ENCODE results near the gene CSNK1D.
A peak's percentile ranks its signal among the peaks of the same experiment; 100 is the strongest.

The CSNK1D gene

DNA sequence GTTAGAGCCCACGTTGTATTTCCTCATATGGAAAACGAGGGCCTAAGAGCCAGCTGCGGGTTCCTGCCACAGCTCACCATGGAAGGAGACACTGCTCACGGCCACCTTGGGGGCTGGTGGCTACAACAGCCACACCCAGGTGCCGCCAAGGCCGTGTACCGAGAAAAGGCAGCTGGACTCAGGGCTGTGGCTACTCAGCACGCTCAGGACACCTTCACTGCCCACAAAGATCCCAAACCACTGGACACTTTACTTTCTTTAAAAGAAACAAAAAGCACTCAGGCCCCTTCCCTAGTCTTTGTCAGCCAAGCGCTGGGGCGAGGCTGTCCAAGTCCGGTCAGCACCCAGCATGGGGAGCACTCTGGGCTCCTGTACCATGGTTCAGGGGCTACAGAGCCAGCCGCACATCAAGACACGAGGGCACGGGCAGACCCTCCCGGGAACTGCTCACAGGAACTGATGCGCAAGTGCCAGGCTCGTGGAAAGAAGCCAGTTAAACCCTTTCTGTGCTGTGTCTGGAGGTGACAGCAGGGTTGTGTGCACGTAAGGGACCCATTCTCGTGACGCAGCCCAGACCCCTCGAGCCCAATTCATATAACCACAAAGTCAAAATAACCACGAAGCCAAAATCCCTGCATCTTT lies 26.2 kb downstream of the CSNK1D start:
- no peak for DNase-seq (ENCODE audit: low read depth)
- TF ChIP-seq, protein P1, sequence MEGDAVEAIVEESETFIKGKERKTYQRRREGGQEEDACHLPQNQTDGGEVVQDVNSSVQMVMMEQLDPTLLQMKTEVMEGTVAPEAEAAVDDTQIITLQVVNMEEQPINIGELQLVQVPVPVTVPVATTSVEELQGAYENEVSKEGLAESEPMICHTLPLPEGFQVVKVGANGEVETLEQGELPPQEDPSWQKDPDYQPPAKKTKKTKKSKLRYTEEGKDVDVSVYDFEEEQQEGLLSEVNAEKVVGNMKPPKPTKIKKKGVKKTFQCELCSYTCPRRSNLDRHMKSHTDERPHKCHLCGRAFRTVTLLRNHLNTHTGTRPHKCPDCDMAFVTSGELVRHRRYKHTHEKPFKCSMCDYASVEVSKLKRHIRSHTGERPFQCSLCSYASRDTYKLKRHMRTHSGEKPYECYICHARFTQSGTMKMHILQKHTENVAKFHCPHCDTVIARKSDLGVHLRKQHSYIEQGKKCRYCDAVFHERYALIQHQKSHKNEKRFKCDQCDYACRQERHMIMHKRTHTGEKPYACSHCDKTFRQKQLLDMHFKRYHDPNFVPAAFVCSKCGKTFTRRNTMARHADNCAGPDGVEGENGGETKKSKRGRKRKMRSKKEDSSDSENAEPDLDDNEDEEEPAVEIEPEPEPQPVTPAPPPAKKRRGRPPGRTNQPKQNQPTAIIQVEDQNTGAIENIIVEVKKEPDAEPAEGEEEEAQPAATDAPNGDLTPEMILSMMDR (IDR thresholded peaks at IDR 0.05; ENCODE audit: insufficient read depth, low read depth, low read length, missing control alignments), result no peak
- H3K4me3 ChIP-seq (ENCODE audit: low read depth, low read length), result no peak overlapping the region

DNA sequence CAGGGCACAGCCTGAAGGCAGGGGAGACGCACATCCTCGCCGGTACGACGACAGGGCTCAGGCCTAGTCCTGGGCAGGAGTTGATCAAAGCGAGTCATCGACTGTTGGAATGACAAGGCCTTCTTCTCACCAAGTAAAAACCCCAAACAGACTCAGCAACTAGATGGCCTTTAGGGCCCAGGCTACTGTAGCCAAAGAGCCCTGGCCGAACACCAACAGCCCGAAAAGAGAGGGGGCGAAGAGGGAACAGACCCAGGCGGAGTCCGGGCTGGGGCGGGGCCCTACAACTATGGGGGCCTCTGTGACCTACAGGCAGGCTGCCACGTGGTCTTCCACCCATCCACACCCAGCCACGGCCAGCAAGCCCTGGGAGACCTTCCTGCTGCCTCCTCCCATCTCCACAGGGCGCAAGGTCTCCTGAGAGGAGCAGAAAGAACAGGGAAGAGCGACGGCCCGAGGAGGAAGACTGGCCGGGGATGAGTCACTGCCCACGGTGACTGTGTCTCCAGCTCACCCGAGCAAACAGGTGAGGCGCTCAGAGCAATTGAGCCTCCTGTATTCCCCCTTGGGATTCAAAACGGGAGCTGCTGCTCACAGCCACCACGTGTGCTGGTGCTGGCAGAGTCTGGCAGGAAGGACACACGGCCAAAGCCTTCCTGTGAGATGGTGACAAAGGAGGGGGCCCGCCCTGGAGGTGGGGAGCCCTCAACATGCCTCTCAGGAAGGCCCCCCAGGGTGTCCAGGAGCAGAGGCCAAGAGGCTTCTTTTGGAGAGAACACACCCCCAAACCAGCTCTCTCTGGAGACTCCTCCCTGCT lies 26.9 kb downstream of the CSNK1D start:
- no peak for DNase-seq (ENCODE audit: low read depth)

DNA sequence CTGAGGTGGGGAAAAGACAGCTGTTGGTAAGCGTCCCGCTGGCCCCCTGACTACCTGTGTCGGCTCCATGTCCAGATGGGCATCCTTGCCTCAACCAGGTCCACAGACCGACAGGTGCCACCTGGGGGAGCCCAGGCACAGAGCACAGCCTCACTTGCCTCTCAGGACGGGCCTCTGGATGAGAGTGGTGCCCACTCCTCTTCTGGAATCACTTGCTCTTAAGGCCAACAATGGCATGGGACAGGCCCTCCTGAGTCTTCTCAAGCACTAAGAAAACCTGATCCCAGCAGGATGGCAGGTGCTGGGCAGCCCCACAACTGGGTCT lies 27.5 kb downstream of the CSNK1D start:
- H3K4me3 ChIP-seq (ENCODE audit: low read depth, low read length), result no peak overlapping the region
- TF ChIP-seq, protein P1 (IDR thresholded peaks at IDR 0.05; ENCODE audit: insufficient read depth, low read depth, low read length, missing control alignments), result no peak
- no peak for DNase-seq (ENCODE audit: low read depth)

More for the DNA sequence above, 26.9 kb downstream of the CSNK1D start:
- TF ChIP-seq, protein P1 (IDR thresholded peaks at IDR 0.05; ENCODE audit: insufficient read depth, low read depth, low read length, missing control alignments), result no peak
- H3K4me3 ChIP-seq (ENCODE audit: low read depth, low read length), result no peak overlapping the region

DNA sequence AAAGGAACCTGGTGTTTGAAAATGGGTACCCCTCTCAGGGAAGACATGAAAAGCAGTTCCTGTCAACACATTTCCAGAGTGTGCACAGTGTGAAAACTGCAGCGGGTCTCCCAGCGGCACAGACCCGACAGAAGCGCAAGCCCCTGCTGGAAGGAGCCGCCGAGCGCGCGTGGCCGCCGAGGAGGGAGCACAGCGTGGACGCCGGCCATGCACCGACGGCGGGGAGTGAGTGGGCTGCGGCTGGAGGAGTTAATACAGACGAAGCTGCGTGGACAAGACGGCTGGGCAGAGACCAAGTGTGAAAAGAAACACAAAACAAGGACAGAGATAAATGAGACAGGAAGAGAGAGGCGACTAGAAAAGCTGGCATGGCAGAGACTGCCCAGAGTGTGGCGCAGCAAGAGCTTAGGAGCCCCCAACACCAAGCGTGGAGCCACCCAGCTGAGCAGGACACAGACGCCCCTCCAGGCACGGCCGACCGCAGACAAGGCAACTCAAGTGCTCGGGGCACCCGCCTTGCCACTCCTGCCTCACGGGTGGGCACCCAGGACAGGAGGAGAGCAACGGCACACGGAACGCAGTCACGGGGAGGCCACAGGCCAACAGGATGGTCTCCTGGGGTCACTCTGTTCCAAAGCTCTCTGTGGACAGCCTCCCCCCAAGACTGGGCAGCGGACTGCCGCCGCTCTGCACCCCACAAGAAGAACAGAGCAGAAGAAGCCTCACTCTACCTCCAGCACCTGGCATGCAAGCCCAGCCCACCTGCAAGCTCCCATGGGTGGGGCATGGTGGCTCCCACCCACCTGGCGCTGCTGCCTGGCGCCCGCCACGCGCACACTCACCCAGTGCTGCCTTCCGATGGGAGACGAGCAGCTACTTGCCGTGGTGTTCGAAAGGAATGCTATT lies 28.1 kb downstream of the CSNK1D start:
- TF ChIP-seq, protein P1 (IDR thresholded peaks at IDR 0.05; ENCODE audit: insufficient read depth, low read depth, low read length, missing control alignments), result no peak
- no peak overlapping the region for H3K4me3 ChIP-seq (ENCODE audit: low read depth, low read length)
- no peak for DNase-seq (ENCODE audit: low read depth)

DNA sequence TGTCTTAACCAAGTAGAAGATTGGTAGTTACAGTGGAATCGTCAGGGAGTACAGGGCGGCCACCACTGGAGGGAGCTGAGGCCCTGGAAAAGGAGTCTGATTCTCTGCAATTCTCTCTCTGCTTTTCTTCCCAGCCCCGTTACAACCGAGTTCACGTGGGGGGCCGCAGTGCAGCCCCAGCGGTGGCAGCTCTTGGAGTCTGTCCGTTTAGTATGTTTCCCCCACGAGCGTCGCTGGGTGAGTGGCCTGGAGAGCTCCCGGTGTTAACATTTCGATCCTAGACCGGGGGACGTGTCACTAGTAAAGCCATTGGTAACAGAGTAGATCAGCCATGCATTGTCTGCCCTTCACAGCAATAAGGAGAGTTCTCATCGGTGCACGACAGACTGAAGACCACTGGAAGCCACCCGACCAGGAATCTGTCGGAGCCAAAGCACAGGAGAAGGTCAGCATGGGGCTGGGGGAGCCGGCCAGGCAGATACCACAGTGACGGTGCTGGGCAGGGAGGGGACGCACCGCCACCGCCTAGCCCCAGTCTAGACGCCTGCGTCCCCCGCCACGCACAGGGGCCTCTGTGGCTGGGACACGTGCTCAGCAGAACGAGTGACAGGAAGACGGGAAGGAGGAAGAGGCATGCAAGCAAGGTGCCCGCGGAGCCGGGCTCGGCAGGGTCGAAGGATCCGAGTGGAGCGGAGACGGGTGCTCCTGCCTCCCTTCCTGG lies 28.9 kb downstream of the CSNK1D start:
- TF ChIP-seq, protein P1 (IDR thresholded peaks at IDR 0.05; ENCODE audit: insufficient read depth, low read depth, low read length, missing control alignments), result peak; percentile 28
- DNase-seq (ENCODE audit: low read depth), result no peak

DNA sequence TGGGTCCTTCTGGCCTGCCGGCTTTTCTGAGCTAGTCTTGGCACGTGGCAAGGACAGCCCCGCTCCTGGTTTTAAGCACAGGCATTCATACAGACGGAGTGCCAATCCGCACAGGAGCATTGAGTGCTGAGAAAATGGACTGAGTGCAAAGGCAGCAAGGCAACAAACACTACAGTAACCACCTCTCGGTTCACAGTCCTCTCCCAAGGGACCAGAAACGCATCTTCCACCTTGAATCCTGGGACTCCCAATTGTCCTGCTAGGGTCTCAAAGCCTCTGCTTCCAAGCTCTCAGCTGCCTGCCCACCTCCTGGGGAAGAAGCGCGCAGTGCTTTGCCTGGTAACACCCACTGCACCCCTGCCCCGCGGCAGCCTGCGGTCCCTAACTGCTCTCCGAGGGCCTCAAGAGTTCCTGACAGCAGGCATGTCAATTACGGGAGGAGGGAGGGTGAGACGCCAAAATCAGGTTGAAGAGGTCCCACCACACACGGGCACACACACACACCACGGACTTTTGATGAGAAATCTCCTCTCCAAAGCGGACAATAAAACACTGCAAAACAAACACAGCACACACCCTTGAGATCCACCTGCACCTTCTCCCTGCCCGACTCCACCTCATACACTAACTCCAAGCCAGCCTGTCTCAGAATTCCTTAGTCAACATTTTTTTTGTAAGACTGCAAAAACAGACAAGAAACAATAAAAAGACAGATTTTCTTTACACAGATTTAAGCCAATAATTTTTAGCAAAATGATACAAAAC lies 29.7 kb downstream of the CSNK1D start:
- DNase-seq (ENCODE audit: low read depth), result no peak
- TF ChIP-seq, protein P1 (IDR thresholded peaks at IDR 0.05; ENCODE audit: insufficient read depth, low read depth, low read length, missing control alignments), result no peak
- no peak overlapping the region for H3K4me3 ChIP-seq (ENCODE audit: low read depth, low read length)

More for the DNA sequence above, 28.9 kb downstream of the CSNK1D start:
- no peak overlapping the region for H3K4me3 ChIP-seq (ENCODE audit: low read depth, low read length)

Data from GM12865 (cell line).